ENCODE measurements around the gene MVB12B.

GRCh38 chr9:126293522-126293889, 33.1 kb upstream of the MVB12B start:
- TF ChIP-seq CTCF (conservative IDR thresholded peaks at IDR 0.05 in 1 of 2, IDR thresholded peaks at IDR 0.05 in 1 of 2; ENCODE audit: extremely low read depth in 1 of 2, insufficient read depth in 1 of 2, low read depth in 1 of 2, low read length in 2 of 2) (peak in 1 of 2 donors; percentile 17), EZH2 (IDR thresholded peaks at IDR 0.05; ENCODE audit: borderline replicate concordance, low read length) (no peak)
